WTC11 (cell line): Measurements from ENCODE around the gene PPAN. TPM values are rescaled to one million over a fixed set of nuclear protein-coding genes. Genes with fewer than 3 reads are reported as not detected.

Source experiments
- ATAC-seq: fragments of 200-7000 bp; cut with Tn5 transposase; 2 replicates; pipeline ENCODE4 v1.10.0; 2021; ENCODE audit warnings: mild to moderate bottlenecking, moderate library complexity
- CTCF ChIA-PET: fragments of 300-600 bp; sonication (Branson Sonifier 250); formaldehyde crosslinking; loops from one replicate; lab custom pipeline; 2021; ENCODE audit warnings: antibody characterized with exemption; lab: Charles Lee
- POLR2A ChIA-PET: fragments of 350-600 bp; sonication (Branson Sonifier 250); formaldehyde crosslinking; loops from one replicate; lab custom pipeline; 2021; ENCODE audit warnings: antibody characterized with exemption; lab: Charles Lee
- DNase-seq: peaks from one replicate; pipeline ENCODE4 v3.0.0; 2021; ENCODE audit warnings: low spot score
- H3K27ac Mint-ChIP-seq: 2 replicates; pipeline ENCODE4 v1.8.0; 2021; ENCODE audit warnings: mixed read lengths
- H3K27me3 Mint-ChIP-seq: 2 replicates; pipeline ENCODE4 v1.8.0; 2021; ENCODE audit warnings: low read depth, mild to moderate bottlenecking, moderate library complexity, mixed read lengths
- H3K36me3 Mint-ChIP-seq: 2 replicates; pipeline ENCODE4 v1.8.0; 2021; ENCODE audit warnings: mixed read lengths
- H3K4me1 Mint-ChIP-seq: 2 replicates; pipeline ENCODE4 v1.8.0; 2022; ENCODE audit warnings: mixed read lengths
- H3K4me3 Mint-ChIP-seq: 2 replicates; pipeline ENCODE4 v1.8.0; 2021; ENCODE audit warnings: mild to moderate bottlenecking, moderate library complexity, mixed read lengths
- H3K9me3 Mint-ChIP-seq: 2 replicates; pipeline ENCODE4 v1.8.0; 2021; ENCODE audit warnings: mixed read lengths
- ATF1 ChIP-seq: sonication (generic); formaldehyde crosslinking; IDR thresholded peaks from 2 replicates; pipeline ENCODE4 v1.8.1; 2023; ENCODE audit warnings: mild to moderate bottlenecking, moderate library complexity, missing genetic modification reagents
- CREB1 ChIP-seq: sonication (generic); formaldehyde crosslinking; IDR thresholded peaks from 2 replicates; pipeline ENCODE4 v1.8.0; 2023; ENCODE audit warnings: mild to moderate bottlenecking, missing genetic modification reagents
- GTF2I ChIP-seq: fragments of 250-450 bp; sonication (Bioruptor Pico); conservative IDR thresholded peaks from 2 replicates; pipeline ENCODE4 v1.4.0; 2021; ENCODE audit warnings: mild to moderate bottlenecking
- OVOL2 ChIP-seq: fragments of 250-450 bp; sonication (Bioruptor Pico); IDR thresholded peaks from 2 replicates; pipeline ENCODE4 v1.9.0; 2021; ENCODE audit warnings: mild to moderate bottlenecking, borderline replicate concordance
- SP1 ChIP-seq: sonication (generic); formaldehyde crosslinking; conservative IDR thresholded peaks from 2 replicates; pipeline ENCODE4 v1.8.1; 2022; ENCODE audit warnings: missing genetic modification reagents
- TCF7 ChIP-seq: sonication (generic); formaldehyde crosslinking; IDR thresholded peaks from 2 replicates; pipeline ENCODE4 v1.8.0; 2022; ENCODE audit warnings: mild to moderate bottlenecking, low read depth, missing genetic modification reagents, moderate library complexity
- TEAD1 ChIP-seq: sonication (generic); formaldehyde crosslinking; IDR thresholded peaks from 2 replicates; pipeline ENCODE4 v1.8.0; 2022; ENCODE audit warnings: mild to moderate bottlenecking, missing genetic modification reagents
- ZNF121 ChIP-seq: sonication (generic); formaldehyde crosslinking; IDR thresholded peaks from 2 replicates; pipeline ENCODE4 v1.8.0; 2023; ENCODE audit warnings: missing genetic modification reagents
- ZNF671 ChIP-seq: fragments of 250-450 bp; sonication (Bioruptor Pico); IDR thresholded peaks from 2 replicates; pipeline ENCODE4 v1.8.0; 2021; ENCODE audit warnings: mild to moderate bottlenecking
- total RNA-seq: library from RNA; stranded (reverse); gene quantifications from 3 replicates; pipeline ENCODE4 v1.2.3, GENCODE V29; 2021
- TF ChIP-seq, protein P1 (sequence below): fragments of 250-450 bp; sonication (Bioruptor Pico); IDR thresholded peaks from 2 replicates; pipeline ENCODE4 v1.9.0; 2021; ENCODE audit warnings: mild to moderate bottlenecking
- TF ChIP-seq, protein P2 (sequence below): fragments of 200-600 bp; IDR thresholded peaks from 2 replicates; pipeline ENCODE4 v1.8.0; 2022; ENCODE audit warnings: antibody characterized with exemption
- TF ChIP-seq, protein P3 (sequence below): fragments of 250-450 bp; sonication (Bioruptor Pico); IDR thresholded peaks from 2 replicates; pipeline ENCODE4 v1.9.0; 2021; ENCODE audit warnings: mild to moderate bottlenecking, borderline replicate concordance
- TF ChIP-seq, protein P4 (sequence below): sonication (generic); formaldehyde crosslinking; IDR thresholded peaks from 2 replicates; pipeline ENCODE4 v1.8.1; 2023; ENCODE audit warnings: mild to moderate bottlenecking, missing genetic modification reagents, moderate library complexity
- TF ChIP-seq, protein P5 (sequence below): sonication (generic); formaldehyde crosslinking; IDR thresholded peaks from 2 replicates; pipeline ENCODE4 v1.8.1; 2023; ENCODE audit warnings: mild to moderate bottlenecking, missing genetic modification reagents, borderline replicate concordance
- TF ChIP-seq, protein P6 (sequence below): fragments of 250-450 bp; sonication (Bioruptor Pico); IDR thresholded peaks from 2 replicates; pipeline ENCODE4 v1.8.0; 2021; ENCODE audit warnings: mild to moderate bottlenecking
- TF ChIP-seq, protein P7 (sequence below): fragments of 250-450 bp; sonication (Bioruptor Pico); IDR thresholded peaks from 2 replicates; pipeline ENCODE4 v1.9.0; 2021; ENCODE audit warnings: mild to moderate bottlenecking

PPAN gene
- total RNA-seq, 1 experiment from 2014 or later = 83.7 TPM

DNA sequence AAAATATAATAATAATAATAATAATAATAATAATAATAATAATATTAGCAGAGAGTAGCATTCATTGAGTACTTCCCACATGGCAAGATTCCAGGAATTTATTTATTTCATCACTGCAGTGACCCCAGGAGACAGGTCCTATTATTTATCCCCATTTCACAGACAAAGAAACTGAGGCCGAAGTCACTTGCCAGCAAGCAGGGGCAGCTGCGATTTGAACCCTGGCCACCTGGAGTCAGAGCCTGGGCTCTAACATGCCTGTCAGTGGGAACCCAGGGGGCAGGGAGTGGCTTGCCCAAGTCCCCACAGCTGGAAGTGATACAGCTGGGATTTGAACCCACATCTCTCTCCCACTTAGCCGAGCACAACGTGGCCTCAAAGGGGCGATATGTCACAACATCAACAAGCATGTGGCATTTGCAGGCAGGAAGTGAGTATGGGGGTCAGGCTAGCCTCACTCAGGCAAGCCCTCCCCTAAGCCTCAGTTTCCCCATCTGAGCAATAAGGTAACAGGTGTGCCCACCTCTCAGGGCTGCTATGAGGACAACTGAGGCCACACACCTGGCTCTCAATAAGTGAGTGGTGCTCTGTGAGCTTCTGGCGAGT, 17.1 kb upstream of the PPAN start:
- ChIA-PET CTCF (interaction anchor here (1.2 kb wide), 1 partner anchor 10 kb away, joined by 4 read pairs; no protein-coding TSS in a partner anchor), POLR2A (no interaction called here)
- ATAC-seq = no peak
- Mint-ChIP-seq H3K36me3 (peaks cover 14% of the 10 kb centered on the region), H3K27me3 (peaks cover 19% of the 10 kb centered on the region), H3K4me1 (peaks cover 8% of the 10 kb centered on the region; the same call in 1 of the 2 replicates), H3K27ac (no peak overlapping the region), H3K4me3 (no peak overlapping the region), H3K9me3 (no peaks in the 10 kb centered on the region)
- no peak for DNase-seq
- TF ChIP-seq, protein P1, sequence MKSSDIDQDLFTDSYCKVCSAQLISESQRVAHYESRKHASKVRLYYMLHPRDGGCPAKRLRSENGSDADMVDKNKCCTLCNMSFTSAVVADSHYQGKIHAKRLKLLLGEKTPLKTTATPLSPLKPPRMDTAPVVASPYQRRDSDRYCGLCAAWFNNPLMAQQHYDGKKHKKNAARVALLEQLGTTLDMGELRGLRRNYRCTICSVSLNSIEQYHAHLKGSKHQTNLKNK (CRISPR knock-in tag) = no peak
- TF ChIP-seq GTF2I (CRISPR knock-in tag) = 0 out of 2 replicates have a peak, but pooled peaks have one; percentile 45

DNA sequence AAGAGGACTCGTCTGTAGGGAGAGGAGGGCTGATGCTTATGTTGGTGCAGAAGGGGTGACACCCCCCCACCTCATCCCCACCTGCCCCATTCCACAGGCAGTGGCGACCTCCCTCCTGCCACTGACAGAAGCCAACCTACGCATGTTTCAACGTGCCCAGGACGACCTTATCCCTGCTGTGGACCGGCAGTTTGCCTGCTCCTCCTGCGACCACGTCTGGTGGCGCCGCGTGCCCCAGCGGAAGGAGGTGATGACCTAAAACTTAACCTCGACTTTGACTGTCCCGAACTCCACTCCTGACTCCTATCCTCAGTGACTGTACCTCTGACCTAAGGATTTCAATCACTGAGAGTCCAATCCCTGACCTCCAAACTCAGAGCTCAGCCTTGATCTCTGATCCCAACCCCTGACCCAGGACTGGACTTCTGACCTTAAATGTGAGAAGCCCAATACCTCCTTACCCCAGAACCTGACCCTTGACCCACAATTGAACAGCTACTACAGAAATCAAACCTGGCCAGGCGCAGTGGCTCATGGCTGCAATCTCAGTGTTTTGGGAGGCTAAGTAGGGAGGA, 16.3 kb upstream of the PPAN start:
- Mint-ChIP-seq H3K27me3 (peaks cover 25% of the 10 kb centered on the region), H3K27ac (no peak overlapping the region), H3K9me3 (no peaks in the 10 kb centered on the region), H3K4me1 (peaks cover 8% of the 10 kb centered on the region; the same call in 1 of the 2 replicates), H3K36me3 (peaks cover 14% of the 10 kb centered on the region), H3K4me3 (no peak overlapping the region)
- ChIA-PET POLR2A (no interaction called here), CTCF (interaction anchor here (1.6 kb wide), 1 partner anchor 9 kb away, joined by 6 read pairs; no protein-coding TSS in a partner anchor)
- ATAC-seq (no peak), DNase-seq (no peak)
- TF ChIP-seq ATF1 (no peak), TEAD1 (CRISPR knock-in tag) (no peak), GTF2I (CRISPR knock-in tag) (no peak), ZNF671 (CRISPR knock-in tag) (no peak), CREB1 (no peak), OVOL2 (no peak), ZNF121 (CRISPR knock-in tag) (no peak), SP1 (CRISPR knock-in tag) (no peak), TCF7 (no peak)
- TF ChIP-seq, protein P2, sequence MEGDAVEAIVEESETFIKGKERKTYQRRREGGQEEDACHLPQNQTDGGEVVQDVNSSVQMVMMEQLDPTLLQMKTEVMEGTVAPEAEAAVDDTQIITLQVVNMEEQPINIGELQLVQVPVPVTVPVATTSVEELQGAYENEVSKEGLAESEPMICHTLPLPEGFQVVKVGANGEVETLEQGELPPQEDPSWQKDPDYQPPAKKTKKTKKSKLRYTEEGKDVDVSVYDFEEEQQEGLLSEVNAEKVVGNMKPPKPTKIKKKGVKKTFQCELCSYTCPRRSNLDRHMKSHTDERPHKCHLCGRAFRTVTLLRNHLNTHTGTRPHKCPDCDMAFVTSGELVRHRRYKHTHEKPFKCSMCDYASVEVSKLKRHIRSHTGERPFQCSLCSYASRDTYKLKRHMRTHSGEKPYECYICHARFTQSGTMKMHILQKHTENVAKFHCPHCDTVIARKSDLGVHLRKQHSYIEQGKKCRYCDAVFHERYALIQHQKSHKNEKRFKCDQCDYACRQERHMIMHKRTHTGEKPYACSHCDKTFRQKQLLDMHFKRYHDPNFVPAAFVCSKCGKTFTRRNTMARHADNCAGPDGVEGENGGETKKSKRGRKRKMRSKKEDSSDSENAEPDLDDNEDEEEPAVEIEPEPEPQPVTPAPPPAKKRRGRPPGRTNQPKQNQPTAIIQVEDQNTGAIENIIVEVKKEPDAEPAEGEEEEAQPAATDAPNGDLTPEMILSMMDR = no peak
- TF ChIP-seq, protein P3, sequence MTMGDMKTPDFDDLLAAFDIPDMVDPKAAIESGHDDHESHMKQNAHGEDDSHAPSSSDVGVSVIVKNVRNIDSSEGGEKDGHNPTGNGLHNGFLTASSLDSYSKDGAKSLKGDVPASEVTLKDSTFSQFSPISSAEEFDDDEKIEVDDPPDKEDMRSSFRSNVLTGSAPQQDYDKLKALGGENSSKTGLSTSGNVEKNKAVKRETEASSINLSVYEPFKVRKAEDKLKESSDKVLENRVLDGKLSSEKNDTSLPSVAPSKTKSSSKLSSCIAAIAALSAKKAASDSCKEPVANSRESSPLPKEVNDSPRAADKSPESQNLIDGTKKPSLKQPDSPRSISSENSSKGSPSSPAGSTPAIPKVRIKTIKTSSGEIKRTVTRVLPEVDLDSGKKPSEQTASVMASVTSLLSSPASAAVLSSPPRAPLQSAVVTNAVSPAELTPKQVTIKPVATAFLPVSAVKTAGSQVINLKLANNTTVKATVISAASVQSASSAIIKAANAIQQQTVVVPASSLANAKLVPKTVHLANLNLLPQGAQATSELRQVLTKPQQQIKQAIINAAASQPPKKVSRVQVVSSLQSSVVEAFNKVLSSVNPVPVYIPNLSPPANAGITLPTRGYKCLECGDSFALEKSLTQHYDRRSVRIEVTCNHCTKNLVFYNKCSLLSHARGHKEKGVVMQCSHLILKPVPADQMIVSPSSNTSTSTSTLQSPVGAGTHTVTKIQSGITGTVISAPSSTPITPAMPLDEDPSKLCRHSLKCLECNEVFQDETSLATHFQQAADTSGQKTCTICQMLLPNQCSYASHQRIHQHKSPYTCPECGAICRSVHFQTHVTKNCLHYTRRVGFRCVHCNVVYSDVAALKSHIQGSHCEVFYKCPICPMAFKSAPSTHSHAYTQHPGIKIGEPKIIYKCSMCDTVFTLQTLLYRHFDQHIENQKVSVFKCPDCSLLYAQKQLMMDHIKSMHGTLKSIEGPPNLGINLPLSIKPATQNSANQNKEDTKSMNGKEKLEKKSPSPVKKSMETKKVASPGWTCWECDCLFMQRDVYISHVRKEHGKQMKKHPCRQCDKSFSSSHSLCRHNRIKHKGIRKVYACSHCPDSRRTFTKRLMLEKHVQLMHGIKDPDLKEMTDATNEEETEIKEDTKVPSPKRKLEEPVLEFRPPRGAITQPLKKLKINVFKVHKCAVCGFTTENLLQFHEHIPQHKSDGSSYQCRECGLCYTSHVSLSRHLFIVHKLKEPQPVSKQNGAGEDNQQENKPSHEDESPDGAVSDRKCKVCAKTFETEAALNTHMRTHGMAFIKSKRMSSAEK (CRISPR knock-in tag) = no peak
- TF ChIP-seq, protein P4, sequence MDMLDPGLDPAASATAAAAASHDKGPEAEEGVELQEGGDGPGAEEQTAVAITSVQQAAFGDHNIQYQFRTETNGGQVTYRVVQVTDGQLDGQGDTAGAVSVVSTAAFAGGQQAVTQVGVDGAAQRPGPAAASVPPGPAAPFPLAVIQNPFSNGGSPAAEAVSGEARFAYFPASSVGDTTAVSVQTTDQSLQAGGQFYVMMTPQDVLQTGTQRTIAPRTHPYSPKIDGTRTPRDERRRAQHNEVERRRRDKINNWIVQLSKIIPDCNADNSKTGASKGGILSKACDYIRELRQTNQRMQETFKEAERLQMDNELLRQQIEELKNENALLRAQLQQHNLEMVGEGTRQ (CRISPR knock-in tag) = no peak
- TF ChIP-seq, protein P5, sequence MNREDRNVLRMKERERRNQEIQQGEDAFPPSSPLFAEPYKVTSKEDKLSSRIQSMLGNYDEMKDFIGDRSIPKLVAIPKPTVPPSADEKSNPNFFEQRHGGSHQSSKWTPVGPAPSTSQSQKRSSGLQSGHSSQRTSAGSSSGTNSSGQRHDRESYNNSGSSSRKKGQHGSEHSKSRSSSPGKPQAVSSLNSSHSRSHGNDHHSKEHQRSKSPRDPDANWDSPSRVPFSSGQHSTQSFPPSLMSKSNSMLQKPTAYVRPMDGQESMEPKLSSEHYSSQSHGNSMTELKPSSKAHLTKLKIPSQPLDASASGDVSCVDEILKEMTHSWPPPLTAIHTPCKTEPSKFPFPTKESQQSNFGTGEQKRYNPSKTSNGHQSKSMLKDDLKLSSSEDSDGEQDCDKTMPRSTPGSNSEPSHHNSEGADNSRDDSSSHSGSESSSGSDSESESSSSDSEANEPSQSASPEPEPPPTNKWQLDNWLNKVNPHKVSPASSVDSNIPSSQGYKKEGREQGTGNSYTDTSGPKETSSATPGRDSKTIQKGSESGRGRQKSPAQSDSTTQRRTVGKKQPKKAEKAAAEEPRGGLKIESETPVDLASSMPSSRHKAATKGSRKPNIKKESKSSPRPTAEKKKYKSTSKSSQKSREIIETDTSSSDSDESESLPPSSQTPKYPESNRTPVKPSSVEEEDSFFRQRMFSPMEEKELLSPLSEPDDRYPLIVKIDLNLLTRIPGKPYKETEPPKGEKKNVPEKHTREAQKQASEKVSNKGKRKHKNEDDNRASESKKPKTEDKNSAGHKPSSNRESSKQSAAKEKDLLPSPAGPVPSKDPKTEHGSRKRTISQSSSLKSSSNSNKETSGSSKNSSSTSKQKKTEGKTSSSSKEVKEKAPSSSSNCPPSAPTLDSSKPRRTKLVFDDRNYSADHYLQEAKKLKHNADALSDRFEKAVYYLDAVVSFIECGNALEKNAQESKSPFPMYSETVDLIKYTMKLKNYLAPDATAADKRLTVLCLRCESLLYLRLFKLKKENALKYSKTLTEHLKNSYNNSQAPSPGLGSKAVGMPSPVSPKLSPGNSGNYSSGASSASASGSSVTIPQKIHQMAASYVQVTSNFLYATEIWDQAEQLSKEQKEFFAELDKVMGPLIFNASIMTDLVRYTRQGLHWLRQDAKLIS (CRISPR knock-in tag) = no peak
- TF ChIP-seq, protein P6, sequence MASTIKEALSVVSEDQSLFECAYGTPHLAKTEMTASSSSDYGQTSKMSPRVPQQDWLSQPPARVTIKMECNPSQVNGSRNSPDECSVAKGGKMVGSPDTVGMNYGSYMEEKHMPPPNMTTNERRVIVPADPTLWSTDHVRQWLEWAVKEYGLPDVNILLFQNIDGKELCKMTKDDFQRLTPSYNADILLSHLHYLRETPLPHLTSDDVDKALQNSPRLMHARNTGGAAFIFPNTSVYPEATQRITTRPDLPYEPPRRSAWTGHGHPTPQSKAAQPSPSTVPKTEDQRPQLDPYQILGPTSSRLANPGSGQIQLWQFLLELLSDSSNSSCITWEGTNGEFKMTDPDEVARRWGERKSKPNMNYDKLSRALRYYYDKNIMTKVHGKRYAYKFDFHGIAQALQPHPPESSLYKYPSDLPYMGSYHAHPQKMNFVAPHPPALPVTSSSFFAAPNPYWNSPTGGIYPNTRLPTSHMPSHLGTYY (CRISPR knock-in tag) = no peak
- TF ChIP-seq, protein P7, sequence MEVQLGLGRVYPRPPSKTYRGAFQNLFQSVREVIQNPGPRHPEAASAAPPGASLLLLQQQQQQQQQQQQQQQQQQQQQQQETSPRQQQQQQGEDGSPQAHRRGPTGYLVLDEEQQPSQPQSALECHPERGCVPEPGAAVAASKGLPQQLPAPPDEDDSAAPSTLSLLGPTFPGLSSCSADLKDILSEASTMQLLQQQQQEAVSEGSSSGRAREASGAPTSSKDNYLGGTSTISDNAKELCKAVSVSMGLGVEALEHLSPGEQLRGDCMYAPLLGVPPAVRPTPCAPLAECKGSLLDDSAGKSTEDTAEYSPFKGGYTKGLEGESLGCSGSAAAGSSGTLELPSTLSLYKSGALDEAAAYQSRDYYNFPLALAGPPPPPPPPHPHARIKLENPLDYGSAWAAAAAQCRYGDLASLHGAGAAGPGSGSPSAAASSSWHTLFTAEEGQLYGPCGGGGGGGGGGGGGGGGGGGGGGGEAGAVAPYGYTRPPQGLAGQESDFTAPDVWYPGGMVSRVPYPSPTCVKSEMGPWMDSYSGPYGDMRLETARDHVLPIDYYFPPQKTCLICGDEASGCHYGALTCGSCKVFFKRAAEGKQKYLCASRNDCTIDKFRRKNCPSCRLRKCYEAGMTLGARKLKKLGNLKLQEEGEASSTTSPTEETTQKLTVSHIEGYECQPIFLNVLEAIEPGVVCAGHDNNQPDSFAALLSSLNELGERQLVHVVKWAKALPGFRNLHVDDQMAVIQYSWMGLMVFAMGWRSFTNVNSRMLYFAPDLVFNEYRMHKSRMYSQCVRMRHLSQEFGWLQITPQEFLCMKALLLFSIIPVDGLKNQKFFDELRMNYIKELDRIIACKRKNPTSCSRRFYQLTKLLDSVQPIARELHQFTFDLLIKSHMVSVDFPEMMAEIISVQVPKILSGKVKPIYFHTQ (CRISPR knock-in tag) = no peak
